Hippocampal formation (tissue), 2 donors: ENCODE data around the gene VSTM2B.

Experiments used
- DNase-seq, 2 donors: peaks; one replicate each; lab custom pipeline; 2025; lab: John Stamatoyannopoulos, UW

The VSTM2B gene

DNA sequence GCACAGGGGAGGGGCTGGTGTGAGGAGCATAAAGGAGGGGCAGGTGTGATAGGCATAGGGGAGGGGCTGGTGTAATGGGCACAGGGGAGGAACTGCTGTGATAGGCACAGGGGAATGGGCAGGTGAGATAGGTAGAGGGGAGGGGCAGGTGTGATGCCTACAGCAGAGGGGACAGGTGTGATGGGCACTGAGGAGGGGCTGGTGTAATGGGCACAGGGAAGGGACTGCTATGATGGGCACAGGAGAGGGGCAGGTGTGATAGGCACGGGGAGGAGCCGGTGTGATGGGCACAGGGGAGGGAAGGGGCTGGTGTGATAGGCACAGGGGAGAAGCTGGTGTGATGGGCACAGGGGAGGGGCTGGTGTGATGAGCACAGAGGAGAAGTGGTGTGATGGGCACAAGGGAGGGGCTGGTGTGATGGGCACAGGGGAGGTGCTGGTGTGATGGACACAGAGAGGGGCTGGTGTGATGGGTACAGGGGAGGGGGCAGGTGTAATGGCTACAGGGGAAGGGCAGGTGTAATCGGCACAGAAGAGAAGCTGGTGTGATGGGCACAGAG is 40.8 kb downstream of the VSTM2B start:
- DNase-seq: no peak

DNA sequence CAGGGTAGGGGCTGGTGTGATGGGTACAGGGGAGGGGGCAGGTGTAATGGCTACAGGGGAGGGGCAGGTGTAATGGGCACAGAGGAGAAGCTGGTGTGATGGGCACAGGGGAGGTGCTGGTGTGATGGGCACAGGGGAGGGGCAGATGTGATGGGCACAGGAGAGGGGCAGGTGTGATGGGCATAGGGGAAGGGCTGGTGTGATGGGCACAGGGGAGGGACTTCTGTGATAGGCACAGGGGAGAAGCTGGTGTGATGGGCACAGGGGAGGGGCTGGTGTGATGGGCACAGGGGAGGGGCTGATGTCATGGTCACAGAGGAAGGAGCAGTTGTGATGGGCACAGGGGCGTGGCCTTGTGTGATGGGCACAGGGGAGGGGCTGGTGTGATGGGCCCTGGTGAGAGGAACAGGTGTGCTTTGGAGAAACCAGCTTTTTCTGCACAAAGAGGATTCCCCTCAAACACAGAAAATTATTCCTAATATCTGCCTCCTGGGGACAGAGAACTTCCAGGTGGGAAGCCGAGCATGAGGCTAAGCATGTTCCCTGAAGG is 41.6 kb downstream of the VSTM2B start:
- no peak for DNase-seq

DNA sequence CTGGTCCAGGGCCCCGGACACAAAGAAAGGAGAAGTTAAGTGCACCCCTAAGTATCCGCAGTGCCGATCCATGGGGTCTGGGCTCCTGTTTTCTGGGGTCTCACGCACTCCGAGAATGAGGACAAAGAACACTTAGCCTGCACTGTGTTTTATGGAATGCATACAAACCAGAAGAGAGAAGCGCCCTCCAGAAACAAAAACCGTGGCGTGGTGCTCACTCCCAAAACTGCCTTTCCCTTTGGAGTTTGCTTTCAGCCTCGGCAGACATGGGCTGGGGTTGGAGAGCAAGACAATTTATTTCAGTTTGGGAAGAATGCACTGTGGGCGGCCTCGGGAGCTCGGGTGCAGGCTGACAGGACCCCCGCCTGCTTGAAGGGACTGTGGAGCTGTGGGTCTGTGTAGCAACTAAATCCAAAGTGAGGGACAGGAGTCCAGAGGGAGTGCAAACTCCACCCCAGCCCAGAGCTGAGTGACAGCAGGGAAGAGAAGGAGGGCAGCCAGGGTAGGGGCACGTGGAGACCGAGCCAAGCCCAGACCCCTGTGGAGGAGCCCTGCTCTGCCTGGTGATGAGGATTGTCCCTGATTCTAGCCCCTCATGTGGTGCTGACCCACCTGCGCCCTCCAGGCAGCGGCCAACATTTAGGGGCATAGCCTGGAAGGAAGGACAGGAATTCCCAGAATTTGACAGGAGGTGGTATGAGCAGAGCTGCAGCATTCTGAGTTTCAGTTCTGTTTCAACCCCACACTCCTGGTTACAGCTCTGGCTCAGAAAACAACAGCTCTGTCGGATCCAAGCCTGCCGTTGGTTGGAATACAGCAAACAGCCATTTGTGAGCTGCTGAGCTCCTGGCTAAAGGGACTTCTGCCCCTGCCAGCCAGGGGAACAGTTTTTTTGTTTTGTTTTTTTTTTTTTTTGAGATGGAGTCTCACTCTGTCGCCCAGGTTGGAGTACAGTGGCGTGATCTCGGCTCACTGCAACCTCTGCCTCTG is 42.5 kb downstream of the VSTM2B start:
- DNase-seq: no peak

DNA sequence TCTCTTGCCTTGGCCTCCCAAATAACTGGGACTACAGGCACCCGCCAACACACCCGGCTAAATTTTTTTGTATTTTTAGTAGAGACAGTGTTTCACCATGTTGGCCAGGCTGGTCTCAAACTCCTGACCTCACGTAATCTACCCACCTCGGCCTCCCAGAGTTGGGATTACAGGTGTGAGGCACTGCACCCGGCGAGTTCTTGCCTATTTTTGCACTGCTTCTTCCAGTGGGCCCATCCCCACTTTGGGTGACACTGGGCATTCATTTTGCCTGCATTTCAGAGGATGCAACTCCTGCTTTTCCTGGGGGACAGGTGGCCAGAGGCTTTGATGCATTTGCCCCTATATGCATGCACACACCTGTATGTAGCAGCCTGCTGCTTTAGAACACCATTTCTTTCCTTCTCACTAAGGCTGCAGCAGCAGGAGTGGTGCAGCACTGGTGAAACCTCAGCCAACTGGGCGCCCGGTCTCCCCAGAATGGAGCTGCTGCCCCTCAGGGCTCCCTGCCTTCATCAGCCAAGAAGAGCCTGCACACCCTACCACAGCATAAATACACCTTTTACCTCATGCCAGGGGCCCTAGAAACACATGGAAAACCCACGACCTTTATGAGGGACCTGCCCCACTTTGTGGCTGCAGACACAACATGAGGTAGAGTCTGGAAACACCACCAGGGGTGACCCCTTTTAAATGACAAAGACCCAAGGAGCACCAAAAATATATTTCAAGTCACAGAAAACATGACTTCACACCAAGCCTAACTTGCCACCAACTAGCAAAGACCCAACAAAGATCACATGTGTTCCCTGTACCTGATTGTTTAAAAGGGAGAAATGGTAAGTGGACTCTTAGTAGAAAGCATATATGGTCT is 43.5 kb downstream of the VSTM2B start:
- no peak for DNase-seq

DNA sequence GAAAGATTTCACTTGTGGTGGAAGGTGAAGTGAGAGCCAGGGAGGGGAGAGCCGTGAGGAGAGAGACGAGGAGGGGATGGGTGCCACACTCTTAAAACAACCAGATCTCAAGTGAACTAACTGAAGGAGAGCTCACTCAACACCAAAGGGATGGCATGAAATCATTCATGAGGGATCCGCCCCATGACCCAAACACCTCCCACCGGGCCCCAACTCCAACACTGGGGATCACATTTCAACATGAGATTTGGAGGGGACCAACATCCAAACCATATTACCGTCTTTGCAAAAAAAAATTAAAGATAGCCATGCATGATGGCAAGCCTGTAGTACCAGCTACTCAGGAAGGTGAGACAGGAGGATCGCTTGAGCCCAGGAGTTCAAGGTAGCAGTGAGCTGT is 45.4 kb downstream of the VSTM2B start:
- DNase-seq: no peak

DNA sequence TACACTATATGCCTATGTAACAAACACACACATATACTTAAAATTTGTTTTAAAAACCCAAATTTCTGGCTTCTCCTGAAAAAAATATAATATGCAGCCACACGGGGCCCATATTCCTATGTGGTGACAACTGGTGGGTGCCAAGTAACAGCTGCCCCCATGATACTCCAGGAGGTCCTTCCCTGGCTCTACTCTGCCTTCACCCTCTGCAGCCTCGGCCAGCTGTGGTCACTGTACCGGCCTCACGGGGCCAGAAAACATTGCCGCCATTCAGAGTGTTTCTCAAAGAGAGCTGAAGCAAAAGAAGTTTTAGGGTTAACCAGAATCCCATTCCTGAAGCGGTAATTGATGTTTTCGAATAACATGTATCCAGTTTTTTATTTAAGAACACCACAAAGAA is 47.7 kb downstream of the VSTM2B start:
- DNase-seq: no peak

DNA sequence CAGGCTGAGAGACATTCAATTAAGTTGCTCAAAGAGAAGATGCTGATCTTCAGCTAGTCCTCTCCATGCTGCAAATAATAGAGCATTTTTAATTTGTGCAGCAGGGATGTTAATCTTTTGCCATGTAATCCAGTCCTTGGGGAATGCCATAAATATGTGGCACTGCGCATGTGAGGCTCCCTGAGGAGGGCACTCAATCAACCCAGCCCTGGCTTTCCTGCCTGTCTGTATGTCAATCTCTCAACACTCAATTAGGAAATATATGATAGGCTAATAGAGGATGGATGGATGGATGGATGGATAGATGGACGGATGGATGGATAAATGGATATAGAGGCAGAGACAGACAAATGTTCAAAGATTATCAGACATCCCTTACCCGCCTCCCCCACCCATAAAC is 48.7 kb downstream of the VSTM2B start:
- DNase-seq: no peak

DNA sequence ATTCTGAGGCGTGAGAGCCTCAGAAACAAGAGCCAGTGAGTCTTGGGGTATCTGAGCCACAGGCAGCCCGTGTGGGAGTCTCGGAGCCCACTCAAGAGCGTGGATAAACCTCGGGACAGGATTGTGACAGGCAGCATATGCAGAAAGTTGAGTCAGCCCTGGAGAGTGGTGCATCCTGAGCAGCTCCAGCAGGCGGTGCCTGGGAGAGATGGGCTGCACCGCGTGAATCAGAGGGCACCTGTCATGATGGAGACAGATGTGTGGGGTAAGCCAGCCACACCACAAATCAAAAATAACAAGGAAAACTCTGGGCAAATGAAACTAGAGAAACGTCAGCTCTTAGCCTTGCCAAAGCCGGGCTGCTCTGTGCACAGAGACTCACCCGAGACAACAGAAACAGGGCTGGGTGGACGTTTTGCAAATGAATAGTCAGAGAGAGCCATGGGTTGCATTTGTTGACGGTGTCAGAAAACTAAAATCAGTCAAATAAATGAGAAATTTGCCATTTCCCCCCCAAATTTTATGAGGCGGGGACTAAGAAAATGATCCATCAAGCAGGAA is 50.3 kb downstream of the VSTM2B start:
- no peak for DNase-seq

DNA sequence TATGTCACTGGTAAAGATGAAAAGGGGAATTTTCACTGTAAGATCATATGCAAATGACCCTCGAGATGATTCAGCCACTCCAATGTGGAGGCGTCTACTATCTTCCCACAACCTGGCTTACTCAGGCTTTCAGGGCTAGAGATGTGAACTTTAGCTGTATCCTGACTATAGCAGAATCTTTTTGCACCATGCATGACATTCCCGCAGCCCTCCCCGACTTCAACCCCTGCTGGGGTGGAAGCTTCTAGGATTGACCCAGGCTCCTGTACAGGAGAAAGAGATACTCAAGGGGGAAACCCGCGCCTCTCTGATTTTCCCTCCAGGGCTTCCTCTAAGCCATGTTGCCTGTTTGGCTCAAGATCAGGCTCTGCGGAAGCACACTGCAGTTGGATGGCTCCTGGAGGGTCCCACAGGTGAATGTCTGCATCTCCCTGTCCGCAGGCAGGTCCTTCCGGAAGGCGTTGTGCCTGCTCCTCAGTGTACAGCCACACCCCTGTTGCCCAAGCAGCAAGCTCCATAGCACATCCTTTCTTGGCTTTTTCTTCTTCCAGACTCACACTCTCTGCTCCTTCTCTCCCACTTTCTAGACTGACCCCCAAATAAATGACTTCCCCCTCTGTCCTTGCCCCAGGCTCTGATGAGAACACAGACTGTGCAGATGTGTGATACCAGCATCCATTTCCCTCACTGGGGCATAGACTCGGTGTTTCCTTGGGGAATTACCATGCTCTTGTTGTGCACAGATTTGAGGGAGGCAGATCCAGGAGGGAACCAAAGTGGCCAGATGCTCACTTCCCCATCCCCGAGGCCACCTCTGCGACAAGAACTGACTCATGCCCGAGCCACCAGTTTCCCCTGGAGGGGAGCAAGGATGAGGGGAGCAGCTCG is 51.2 kb downstream of the VSTM2B start:
- no peak for DNase-seq

DNA sequence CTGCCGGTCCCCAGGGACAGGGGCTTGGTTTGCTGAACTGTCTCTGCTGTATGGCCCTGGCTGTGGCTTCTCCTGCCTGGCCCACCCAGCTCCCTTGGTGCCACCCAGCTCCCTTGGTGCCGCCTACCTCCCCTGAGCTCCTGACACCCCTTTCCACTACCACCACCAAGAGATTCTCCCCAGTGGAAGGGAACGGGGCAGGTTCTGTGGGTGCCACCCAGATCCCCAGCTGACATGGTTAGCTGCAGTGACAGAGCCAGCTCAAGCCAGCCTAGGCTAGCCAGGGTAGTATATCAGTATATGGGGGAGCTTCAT is 51.8 kb downstream of the VSTM2B start:
- DNase-seq: no peak

DNA sequence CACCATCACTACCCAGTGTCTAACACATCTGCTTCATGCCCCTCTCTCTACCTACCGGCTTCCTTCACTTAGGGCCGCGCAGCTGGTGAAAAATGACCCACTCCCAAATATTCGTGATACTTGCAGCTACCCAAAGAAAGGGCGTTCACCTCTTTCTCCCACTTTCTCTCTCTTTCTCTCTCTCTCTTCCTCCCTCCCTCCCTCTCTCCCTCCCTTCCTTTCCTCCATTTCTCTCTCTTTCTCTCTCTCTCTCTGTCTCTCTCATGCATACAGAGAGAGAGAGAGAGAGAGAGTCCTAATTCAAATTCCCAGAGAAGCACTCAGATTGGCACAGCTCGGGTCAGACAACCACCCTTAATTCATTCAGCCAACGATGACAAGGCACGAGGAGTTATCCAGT is 52.6 kb downstream of the VSTM2B start:
- DNase-seq: no peak

DNA sequence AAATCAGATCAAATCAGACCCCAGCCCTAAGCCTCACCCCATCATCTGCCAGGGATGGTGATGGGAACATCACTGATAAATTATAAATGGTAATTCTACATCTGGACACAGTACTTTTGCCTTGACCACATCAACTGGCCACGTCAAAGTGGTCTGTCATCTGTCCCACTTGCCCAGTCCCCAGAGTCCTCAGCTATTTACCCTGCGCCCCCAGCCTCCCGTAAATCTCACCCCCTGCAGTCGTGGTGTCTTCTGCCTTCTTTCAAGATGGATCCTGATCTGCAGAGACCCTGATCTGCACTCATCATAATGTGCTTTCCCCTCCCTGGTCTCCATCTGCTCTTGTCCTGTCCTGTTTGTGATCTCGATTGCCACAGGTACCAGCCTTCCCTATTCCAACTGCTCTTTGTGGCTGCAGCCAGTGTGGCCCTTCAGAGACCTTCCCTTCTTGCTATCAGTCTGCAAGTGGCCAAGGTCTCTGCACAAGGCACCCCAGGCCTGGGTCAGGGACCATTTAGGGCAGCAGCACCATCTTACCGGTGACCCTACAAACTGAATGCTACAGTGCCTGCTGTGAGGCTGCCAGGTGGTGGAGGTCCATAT is 53.6 kb downstream of the VSTM2B start:
- no peak for DNase-seq

DNA sequence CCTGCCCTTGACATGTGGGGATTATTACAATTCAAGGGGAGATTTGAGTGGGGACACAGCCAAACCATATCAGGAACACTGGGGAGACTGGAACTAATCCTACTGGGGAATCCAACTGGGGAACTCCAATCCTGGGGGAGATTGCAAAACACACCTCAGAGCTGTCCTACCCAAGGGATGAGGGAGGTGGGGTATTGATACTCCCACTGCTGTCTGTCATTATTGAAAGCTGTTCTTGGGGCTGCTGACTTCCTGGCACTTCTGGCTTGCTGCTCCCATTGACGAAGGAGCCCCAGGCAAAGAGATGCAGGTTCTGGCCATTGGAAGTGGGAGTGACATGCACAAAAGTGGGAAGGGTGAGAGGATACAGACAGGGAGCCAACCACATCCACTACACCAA is 55.6 kb downstream of the VSTM2B start:
- no peak for DNase-seq

DNA sequence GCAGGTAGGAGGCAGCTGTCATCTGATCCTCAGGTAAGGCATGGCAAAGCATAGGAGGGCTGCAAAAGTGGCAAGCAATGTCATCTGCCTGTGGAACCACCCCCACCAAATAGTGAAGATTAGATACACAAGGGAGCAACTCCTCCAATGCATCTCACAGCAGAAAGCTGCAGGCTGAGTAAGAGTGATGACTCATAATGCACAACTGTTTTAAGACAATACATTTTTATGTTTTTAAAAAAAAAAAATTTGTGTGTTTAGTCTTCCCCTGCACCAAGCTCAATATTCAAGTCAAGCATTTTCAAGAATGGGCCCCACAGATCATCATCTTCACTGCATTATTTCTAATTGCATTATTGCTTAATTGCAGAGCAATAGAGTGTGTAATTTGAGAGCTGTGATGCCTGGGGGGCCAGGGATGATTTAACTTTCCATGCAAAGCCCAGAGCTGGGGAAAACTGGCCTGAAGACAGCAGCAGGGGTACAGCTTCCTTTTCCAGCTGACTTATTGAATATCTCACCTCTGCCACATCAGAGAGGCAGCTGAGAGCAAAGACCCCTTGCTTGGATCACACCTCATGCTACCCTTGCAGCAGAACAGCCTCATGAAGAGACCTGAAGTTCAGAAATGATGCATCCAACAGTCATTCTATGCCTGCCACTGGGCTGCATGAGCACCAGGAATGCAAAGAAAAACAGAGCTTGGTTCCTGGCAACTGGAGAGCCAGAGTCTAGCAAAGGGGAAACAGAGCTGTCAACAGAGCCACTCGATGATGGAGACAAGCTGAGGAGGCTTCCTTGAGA is 57.6 kb downstream of the VSTM2B start:
- no peak for DNase-seq

DNA sequence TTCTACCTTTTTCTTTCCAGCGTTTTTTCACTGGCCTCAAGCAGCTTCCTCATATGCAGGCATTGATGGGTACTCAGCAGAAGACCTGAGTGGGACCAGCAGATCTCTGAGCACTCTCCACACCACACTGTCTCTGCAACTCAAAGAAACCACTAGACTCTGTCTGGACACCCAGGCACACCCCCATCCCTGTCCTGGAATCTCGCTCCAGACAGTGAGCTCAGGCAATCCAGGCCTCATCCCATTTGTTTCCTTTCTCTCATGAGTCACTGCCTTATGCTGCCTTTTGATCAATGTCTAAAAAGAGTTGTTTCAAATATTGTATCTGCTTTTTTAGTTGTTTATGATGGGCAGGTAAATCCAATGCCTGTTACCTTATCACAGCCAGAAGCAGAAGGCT is 60.6 kb downstream of the VSTM2B start:
- no peak for DNase-seq

DNA sequence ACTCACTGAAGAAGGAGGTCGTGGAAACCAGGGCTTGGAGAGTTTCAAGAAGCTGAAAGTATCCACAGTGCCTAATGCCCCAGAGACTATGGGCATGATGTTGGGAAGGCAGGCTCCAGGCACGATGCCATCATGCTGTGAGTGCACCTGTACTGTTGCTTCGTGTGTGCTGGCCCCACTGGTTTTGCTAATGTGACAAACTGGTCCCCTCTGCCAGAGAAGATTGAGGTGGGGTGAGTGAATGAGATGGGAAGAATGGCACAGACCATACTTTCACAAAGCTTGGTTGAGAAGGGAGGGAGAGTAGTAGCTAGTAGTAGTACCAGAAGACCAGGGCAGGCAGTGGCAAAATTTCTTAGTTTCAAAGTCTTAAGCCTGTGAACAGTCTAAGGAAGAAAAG is 61.3 kb downstream of the VSTM2B start:
- DNase-seq: no peak

DNA sequence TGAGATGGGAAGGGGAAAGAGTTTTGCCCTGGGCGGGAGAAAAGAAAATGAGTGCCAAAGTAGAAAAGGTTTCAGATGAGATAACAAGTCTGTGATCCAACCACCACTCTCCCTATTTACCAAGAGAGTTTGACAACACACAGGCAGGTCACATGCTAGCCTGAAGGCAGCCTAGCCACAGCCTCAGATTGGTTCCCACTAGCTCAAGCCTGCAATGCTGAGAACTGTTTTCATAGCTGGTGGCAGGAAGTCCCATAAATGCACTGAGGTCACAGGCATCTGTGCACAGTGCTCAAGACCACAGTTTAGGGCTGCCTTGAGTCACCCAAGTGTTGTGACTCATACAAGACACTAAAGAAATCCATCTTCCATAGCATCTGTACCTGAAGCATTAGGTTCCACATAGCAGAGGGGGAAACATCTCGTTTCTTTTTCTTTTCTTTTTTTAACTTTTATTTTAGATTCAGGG is 61.8 kb downstream of the VSTM2B start:
- no peak for DNase-seq

DNA sequence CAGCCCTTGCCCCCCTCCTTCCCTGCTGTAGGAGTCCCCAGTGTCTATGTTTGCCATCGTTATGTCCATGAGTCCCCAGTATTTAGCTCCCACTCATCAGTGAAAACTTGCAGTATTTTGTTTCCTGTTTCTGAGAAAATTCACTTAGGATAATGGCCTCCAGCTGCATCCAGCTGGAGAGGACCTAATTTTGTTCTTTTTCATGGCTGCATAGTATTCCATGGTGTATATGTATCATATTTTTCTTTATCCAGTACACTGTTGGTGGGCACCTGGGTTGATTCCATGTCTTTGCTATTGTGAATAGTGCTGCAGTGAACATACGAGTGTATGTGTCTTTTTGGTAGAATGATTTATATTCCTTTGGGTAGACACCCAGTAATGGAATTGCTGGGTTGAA is 62.3 kb downstream of the VSTM2B start:
- DNase-seq: no peak

DNA sequence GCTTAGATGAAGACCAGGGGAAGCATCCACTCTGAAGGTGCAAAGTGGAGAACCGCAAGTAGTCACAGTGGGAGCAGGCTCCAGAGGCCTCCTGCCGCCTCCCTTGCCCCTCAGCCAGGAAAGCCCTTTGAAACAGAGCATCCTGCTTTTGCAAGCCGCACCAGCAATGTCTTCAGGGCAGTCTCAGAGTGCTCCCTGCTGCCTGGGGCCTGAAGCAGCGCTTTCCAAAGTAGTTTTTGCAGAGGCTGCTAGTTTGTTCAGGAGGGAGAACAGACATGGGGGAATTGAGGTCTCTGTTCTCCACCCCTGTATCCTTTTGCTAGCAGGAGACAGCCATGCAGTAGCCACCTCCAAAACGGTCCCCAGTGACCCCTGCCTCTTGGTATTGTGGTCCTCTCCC is 64.5 kb downstream of the VSTM2B start:
- DNase-seq: no peak

DNA sequence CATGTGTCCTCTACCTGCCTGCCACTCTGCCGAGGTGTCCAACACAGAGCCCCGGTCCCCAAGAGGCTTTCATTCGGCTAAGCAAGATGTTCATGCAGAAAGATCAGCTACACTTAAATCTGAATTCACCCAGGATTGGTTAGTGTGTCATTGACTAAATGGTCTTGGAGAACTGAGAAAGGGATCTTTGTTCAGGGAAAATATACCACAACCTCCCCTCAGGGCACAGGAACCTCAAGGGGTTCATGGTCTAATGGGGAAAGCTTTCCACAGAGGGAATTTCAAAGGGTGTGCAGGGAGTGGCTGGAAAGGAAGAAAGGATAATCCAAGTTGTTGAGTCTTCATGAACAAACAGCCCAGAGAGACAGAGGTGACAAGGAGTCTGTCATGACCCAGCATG is 65.9 kb downstream of the VSTM2B start:
- no peak for DNase-seq
